B cell (primary cell): ENCODE results near the gene KDM5A.

ENCODE experiments used
- EZH2 ChIP-seq: IDR thresholded peaks from 2 replicates; pipeline ENCODE4 v1.6.1; 2012; ENCODE audit warnings: borderline replicate concordance, low read depth, mild to moderate bottlenecking, moderate library complexity, low read length; ENCODE audit not compliant: insufficient read depth, poor library complexity, severe bottlenecking
- TF ChIP-seq, protein P1 (sequence below): fragments of 200-600 bp; IDR thresholded peaks from one replicate; pipeline ENCODE4 v1.8.0; 2022; ENCODE audit warnings: antibody characterized with exemption, mild to moderate bottlenecking

DNA sequence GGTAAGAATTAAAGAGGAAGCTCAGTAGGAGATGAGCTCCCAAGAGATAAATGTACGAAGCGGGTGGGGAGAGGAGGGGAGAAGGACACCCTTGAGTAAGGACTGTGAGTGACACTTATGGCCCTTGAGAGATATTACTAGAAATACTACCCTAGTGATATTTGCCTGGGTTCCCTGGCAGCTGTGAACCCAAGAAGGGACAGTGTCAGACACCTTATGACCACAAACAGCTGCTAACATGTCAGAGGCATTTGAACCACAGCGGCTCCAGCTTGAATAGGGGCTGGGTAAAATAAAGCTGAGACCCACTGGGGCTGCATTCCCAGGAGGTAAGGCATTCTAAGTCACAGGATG, 155.5 kb downstream of the KDM5A start:
- TF ChIP-seq, protein P1, sequence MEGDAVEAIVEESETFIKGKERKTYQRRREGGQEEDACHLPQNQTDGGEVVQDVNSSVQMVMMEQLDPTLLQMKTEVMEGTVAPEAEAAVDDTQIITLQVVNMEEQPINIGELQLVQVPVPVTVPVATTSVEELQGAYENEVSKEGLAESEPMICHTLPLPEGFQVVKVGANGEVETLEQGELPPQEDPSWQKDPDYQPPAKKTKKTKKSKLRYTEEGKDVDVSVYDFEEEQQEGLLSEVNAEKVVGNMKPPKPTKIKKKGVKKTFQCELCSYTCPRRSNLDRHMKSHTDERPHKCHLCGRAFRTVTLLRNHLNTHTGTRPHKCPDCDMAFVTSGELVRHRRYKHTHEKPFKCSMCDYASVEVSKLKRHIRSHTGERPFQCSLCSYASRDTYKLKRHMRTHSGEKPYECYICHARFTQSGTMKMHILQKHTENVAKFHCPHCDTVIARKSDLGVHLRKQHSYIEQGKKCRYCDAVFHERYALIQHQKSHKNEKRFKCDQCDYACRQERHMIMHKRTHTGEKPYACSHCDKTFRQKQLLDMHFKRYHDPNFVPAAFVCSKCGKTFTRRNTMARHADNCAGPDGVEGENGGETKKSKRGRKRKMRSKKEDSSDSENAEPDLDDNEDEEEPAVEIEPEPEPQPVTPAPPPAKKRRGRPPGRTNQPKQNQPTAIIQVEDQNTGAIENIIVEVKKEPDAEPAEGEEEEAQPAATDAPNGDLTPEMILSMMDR, result no peak
- TF ChIP-seq EZH2, result no peak
